Mesothelial cell of epicardium (in vitro differentiated cells): ENCODE results near the gene GALR2. TPM values are rescaled to one million over a fixed set of nuclear protein-coding genes. Genes with fewer than 3 reads are reported as not detected.

Experiments used
- DNase-seq, 2 experiments: peaks; one replicate each; pipeline ENCODE4 v3.0.0; 2021; ENCODE audit warnings: low spot score in 2 of 2; ENCODE audit not compliant: unreplicated experiment in 2 of 2
- H3K27ac Mint-ChIP-seq: 2 replicates; pipeline ENCODE4 v1.8.0; 2021; ENCODE audit warnings: mixed read lengths
- H3K27me3 Mint-ChIP-seq: 2 replicates; pipeline ENCODE4 v1.8.0; 2021; ENCODE audit warnings: low read depth, mixed read lengths
- H3K36me3 Mint-ChIP-seq: 2 replicates; pipeline ENCODE4 v1.8.0; 2021; ENCODE audit warnings: mixed read lengths
- H3K4me1 Mint-ChIP-seq: 2 replicates; pipeline ENCODE4 v1.8.0; 2021; ENCODE audit warnings: mixed read lengths
- H3K4me3 Mint-ChIP-seq: 2 replicates; pipeline ENCODE4 v1.8.0; 2021; ENCODE audit warnings: mild to moderate bottlenecking, moderate library complexity, mixed read lengths
- H3K9me3 Mint-ChIP-seq: 2 replicates; pipeline ENCODE4 v1.8.0; 2021; ENCODE audit warnings: mixed read lengths
- CTCF ChIP-seq: fragments of 200-600 bp; sonication (generic); IDR thresholded peaks from one replicate; pipeline ENCODE4 v1.5.0; 2021; ENCODE audit warnings: antibody characterized with exemption; ENCODE audit not compliant: unreplicated experiment
- total RNA-seq: library from RNA; stranded (reverse); gene quantifications from 3 replicates; pipeline ENCODE4 v1.2.1, GENCODE V29; 2021

The GALR2 gene
- total RNA-seq, 1 donor from 2014 or later, result not detected

DNA sequence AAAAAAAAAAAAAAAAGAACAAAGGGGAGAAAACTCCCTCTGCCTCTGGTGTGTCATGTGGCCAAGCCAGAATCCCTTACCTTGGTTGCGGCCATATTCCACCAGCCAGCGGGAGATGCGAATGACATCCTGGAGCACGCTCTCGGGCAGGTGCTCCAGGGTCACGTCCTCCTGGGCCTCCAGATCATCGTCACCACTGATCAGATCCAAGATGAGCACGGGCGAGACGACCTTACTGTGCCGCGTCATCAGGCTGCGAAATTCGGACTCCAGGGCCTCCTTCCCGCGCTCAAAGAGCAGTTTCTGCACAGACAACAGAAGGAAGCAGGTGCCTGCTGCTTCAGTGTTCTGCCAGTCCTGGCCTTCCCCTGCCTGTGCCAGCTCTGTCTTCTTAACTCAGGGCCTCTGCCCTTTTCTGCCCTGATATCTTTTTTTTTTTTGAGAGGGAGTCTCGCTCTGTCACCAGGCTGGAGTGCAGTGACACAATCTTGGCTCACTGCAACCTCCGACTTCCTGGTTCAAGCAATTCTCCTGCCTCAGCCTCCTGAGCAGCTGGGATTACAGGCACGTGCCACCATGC is 23.2 kb downstream of the GALR2 start:
- DNase-seq, result no peak
- Mint-ChIP-seq H3K27ac (no peak overlapping the region), H3K4me1 (peaks cover 3% of the 10 kb centered on the region), H3K36me3 (peaks cover 42% of the 10 kb centered on the region), H3K4me3 (no peak overlapping the region), H3K27me3 (no peaks in the 10 kb centered on the region), H3K9me3 (no peaks in the 10 kb centered on the region)
- no peak for TF ChIP-seq CTCF

GRCh38 chr17:76102944-76103273 is 28.3 kb downstream of the GALR2 start:
- no peaks in the 10 kb centered on the region for H3K9me3 Mint-ChIP-seq
- no peak for DNase-seq
- H3K4me1 Mint-ChIP-seq, result peaks cover 20% of the 10 kb centered on the region
- H3K27ac Mint-ChIP-seq, result peak overlapping the region; percentile 98
- no peak for TF ChIP-seq CTCF
- no peaks in the 10 kb centered on the region for H3K27me3 Mint-ChIP-seq
- H3K4me3 Mint-ChIP-seq, result peak overlapping the region; percentile 98
- H3K36me3 Mint-ChIP-seq, result peaks cover 22% of the 10 kb centered on the region

DNA sequence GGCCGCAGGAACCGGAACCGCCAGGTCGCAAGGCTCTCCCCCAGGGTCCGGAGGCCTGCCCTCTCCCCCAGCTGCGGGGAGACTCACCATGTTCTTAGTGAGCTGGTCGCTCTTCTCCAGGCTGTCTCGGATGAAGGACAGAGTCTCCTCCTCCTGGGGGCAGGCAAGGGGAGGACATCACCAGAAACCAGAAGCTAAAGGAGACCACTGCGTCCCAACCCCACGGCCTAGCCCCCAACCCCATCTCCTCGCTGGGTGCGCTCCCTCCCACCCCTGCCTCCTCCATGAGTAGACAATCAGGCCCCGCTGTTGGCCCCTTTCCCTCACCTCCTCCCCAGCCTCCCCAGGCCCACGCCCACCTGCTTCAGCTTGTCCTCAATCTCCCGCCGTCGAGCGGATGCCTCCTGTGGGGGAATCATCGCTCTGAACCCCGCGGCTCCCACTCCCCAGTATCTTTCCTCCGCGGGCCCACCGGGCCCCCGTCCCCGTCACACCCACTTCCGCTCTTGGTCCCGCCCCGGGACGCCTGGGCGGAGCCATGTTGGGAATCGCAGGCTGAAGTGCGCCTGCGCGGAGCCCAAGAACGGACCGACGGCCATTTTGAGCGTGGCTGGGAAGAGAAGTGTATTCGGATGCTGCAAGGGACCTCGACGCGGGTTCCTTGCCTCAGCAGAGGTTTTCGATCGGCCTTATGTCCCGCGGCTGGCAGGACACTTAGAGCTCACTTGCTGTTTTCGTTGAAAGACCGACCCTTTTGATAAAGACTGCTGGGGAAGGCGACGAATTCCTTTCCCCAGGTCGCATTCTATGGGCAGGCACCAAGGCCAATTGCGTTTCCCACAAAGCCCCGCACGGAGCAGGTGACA is 28.9 kb downstream of the GALR2 start, which contains the start of gene EXOC7:
Gene EXOC7, minus strand, starts transcription at position 514 of the 866 bp plus-strand sequence. Its CDS starts 95 bp downstream, at position 419.
- Mint-ChIP-seq H3K4me3 (peak within 1 kb of the TSS; percentile 98), H3K36me3 (peaks cover 20% of the 10 kb centered on the region), H3K27ac (peak within 1 kb of the TSS; percentile 98), H3K9me3 (no peaks in the 10 kb centered on the region), H3K27me3 (no peaks in the 10 kb centered on the region), H3K4me1 (peaks cover 20% of the 10 kb centered on the region)
- DNase-seq, result peak; percentile 90 to 95
- TF ChIP-seq CTCF, result no peak

DNA sequence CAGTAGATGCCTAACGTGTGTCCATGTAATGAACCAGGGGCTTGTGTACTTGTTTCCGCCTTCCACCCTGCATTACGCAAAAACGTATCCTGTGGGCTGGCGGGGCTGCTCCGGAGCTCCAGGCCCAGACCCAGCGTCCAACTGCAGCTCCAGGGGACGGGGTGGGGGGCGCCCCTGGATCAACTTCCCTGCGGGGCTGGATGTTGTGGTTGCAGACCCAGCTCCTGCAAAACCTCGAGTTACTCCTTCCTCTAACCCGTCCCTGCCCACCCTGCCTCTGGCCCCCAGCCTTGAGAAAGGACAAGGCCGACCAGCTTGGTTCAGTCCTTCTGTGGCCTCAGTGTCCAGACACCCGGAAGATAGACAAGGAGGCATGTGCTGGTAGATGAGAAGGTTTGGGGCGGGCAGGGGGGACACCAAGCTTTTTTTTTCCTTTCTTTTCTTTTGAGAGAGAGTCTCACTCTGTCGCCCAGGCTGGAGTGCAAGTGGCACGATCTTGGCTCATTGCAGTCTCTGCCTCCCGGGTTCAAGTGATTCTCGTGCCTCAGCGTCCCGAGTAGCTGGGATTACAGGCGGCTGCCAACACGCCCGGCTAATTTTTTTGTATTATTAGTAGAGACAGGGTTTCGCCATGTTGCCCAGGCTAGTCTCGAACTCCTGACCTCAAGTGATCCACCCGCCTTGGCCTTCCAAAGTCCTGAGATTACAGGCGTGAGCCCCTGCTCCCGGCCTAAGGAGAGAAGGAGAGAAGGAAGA is 29.7 kb downstream of the GALR2 start:
- Mint-ChIP-seq H3K4me3 (peak overlapping the region; percentile 98), H3K27me3 (no peaks in the 10 kb centered on the region), H3K27ac (peak overlapping the region; percentile 98), H3K9me3 (no peaks in the 10 kb centered on the region), H3K4me1 (peaks cover 20% of the 10 kb centered on the region), H3K36me3 (peaks cover 15% of the 10 kb centered on the region)
- TF ChIP-seq CTCF, result no peak
- DNase-seq, result no peak

- Mint-ChIP-seq H3K4me1 (peaks cover 20% of the 10 kb centered on the region), H3K9me3 (no peaks in the 10 kb centered on the region), H3K27me3 (no peaks in the 10 kb centered on the region), H3K27ac (no peak overlapping the region), H3K36me3 (peaks cover 11% of the 10 kb centered on the region), H3K4me3 (peak overlapping the region; percentile 34)
- DNase-seq, result no peak
- TF ChIP-seq CTCF, result no peak
Measured at GRCh38 chr17:76104896-76105231, 30.3 kb downstream of the GALR2 start.
